IMR-90 (cell line): ENCODE data around the gene NMB. TPM values are rescaled to one million over a fixed set of nuclear protein-coding genes. Genes with fewer than 3 reads are reported as not detected.

Source experiments
- ATAC-seq: fragments of 200-7000 bp; cut with Tn5 transposase; 2 replicates; pipeline ENCODE4 v1.9.1; 2020; ENCODE audit warnings: low read depth, mild to moderate bottlenecking, moderate library complexity
- BruUV-seq: library from RNA; stranded (reverse); fragments of 400-500 nt; replicated peaks from 2 replicates; lab custom pipeline; 2021; lab: Mats Ljungman, UMichigan
- CTCF ChIA-PET: fragments of 300-600 bp; formaldehyde crosslinking; extraction: SDS; loops from one replicate; lab custom pipeline; 2021; ENCODE audit warnings: antibody characterized with exemption; lab: Yijun Ruan, JAX
- POLR2A ChIA-PET: fragments of 300-600 bp; sonication (Branson Sonifier 250); formaldehyde crosslinking; loops from one replicate; lab custom pipeline; 2022; ENCODE audit warnings: antibody characterized with exemption; ENCODE audit not compliant: unreplicated experiment; lab: Charles Lee
- DNase-seq: peaks from one replicate; pipeline ENCODE4 v3.0.0; 2013
- H2AFZ ChIP-seq: replicated peaks from 2 replicates; pipeline ENCODE3; 2013; ENCODE audit warnings: low read length, mild to moderate bottlenecking; ENCODE audit not compliant: poor library complexity
- H2AK5ac ChIP-seq: 2 replicates; pipeline ENCODE4 v1.6.1; 2013; ENCODE audit warnings: low read depth, low read length, inconsistent platforms
- H2AK9ac ChIP-seq: replicated peaks from 2 replicates; pipeline ENCODE3; 2013; ENCODE audit warnings: mild to moderate bottlenecking, low read depth, low read length, moderate library complexity; ENCODE audit not compliant: poor library complexity
- H2BK120ac ChIP-seq: 2 replicates; pipeline ENCODE4 v1.6.1; 2013; ENCODE audit warnings: low read depth, low read length, inconsistent platforms
- H2BK15ac ChIP-seq: 3 replicates; pipeline ENCODE4 v1.6.1; 2013; ENCODE audit warnings: low read depth, low read length, inconsistent platforms
- H2BK20ac ChIP-seq: 2 replicates; pipeline ENCODE4 v1.6.1; 2013; ENCODE audit warnings: low read depth, mild to moderate bottlenecking, inconsistent platforms, low read length, moderate library complexity
- H2BK5ac ChIP-seq: 2 replicates; pipeline ENCODE4 v1.6.1; 2013; ENCODE audit warnings: mild to moderate bottlenecking, low read depth, low read length, inconsistent platforms; ENCODE audit not compliant: poor library complexity, severe bottlenecking
- H3K14ac ChIP-seq: replicated peaks from 2 replicates; pipeline ENCODE4 v1.6.1; 2013; ENCODE audit warnings: low read depth, low read length, inconsistent platforms
- H3K18ac ChIP-seq: 2 replicates; pipeline ENCODE4 v1.6.1; 2013; ENCODE audit warnings: low read depth, low read length, control low read depth
- H3K23ac ChIP-seq: 2 replicates; pipeline ENCODE4 v1.6.1; 2013; ENCODE audit warnings: low read depth, low read length, inconsistent platforms
- H3K27ac ChIP-seq: 2 replicates; pipeline ENCODE4 v1.5.1; 2013; ENCODE audit warnings: mild to moderate bottlenecking, control low read depth, low read length; ENCODE audit not compliant: insufficient read depth
- H3K27me3 ChIP-seq: 2 replicates; pipeline ENCODE4 v1.6.1; 2013; ENCODE audit warnings: low read length; ENCODE audit not compliant: control insufficient read depth, insufficient read depth
- H3K36me3 ChIP-seq: 2 replicates; pipeline ENCODE4 v1.6.1; 2013; ENCODE audit warnings: low read length, mixed read lengths; ENCODE audit not compliant: control insufficient read depth, insufficient read depth
- H3K4ac ChIP-seq: 2 replicates; pipeline ENCODE4 v1.6.1; 2013; ENCODE audit warnings: low read depth, low read length, inconsistent platforms
- H3K4me1 ChIP-seq: 2 replicates; pipeline ENCODE4 v1.6.1; 2013; ENCODE audit warnings: low read length, mixed read lengths; ENCODE audit not compliant: control insufficient read depth, insufficient read depth
- H3K4me2 ChIP-seq: 2 replicates; pipeline ENCODE4 v1.6.1; 2013; ENCODE audit warnings: low read depth, mild to moderate bottlenecking, control low read depth, low read length, moderate library complexity
- H3K4me3 ChIP-seq: 2 replicates; pipeline ENCODE4 v1.5.1; 2013; ENCODE audit warnings: low read depth, mild to moderate bottlenecking, control low read depth, low read length, moderate library complexity; ENCODE audit not compliant: insufficient read depth
- H3K56ac ChIP-seq: 2 replicates; pipeline ENCODE4 v1.6.1; 2013; ENCODE audit warnings: low read length, inconsistent platforms; ENCODE audit not compliant: insufficient read depth; ENCODE audit errors: extremely low read depth
- H3K79me1 ChIP-seq, 2 experiments: 2 replicates each; pipeline ENCODE4 v1.6.1; 2013; ENCODE audit warnings: low read length in 2 of 2, inconsistent platforms in 1 of 2, low read depth in 1 of 2
- H3K9ac ChIP-seq: 2 replicates; pipeline ENCODE4 v1.6.1; 2013; ENCODE audit warnings: low read depth, low read length, control low read depth
- H3K9me1 ChIP-seq: 2 replicates; pipeline ENCODE4 v1.6.1; 2013; ENCODE audit warnings: low read length, inconsistent platforms; ENCODE audit not compliant: insufficient read depth
- H3K9me3 ChIP-seq: 2 replicates; pipeline ENCODE4 v1.6.1; 2013; ENCODE audit warnings: low read length; ENCODE audit not compliant: control insufficient read depth, insufficient read depth
- H4K20me1 ChIP-seq: 2 replicates; pipeline ENCODE4 v1.6.1; 2013; ENCODE audit warnings: low read length, inconsistent platforms; ENCODE audit not compliant: insufficient read depth
- H4K5ac ChIP-seq: 2 replicates; pipeline ENCODE4 v1.6.1; 2013; ENCODE audit warnings: mild to moderate bottlenecking, low read depth, low read length, control low read depth
- H4K8ac ChIP-seq, 2 experiments: 2 replicates each; pipeline ENCODE4 v1.6.1; 2013; ENCODE audit warnings: low read depth in 2 of 2, low read length in 2 of 2, control low read depth in 1 of 2, inconsistent platforms in 1 of 2
- H4K91ac ChIP-seq: 2 replicates; pipeline ENCODE4 v1.6.1; 2013; ENCODE audit warnings: low read depth, low read length, inconsistent platforms; ENCODE audit not compliant: insufficient read depth
- BHLHE40 ChIP-seq: fragments of 150-350 bp; IDR thresholded peaks from 2 replicates; pipeline ENCODE4 v1.6.1; 2016; ENCODE audit warnings: mild to moderate bottlenecking, low read depth, low read length
- CEBPB ChIP-seq: IDR thresholded peaks from 2 replicates; pipeline ENCODE4 v1.6.1; 2012; ENCODE audit warnings: low read depth, low read length, improper control_type of control experiment
- CHD1 ChIP-seq: IDR thresholded peaks from 2 replicates; pipeline ENCODE4 v1.6.1; 2012; ENCODE audit warnings: low read depth, low read length, improper control_type of control experiment
- CTCF ChIP-seq: conservative IDR thresholded peaks from 2 replicates; pipeline ENCODE4 v1.5.1; 2012; ENCODE audit warnings: mild to moderate bottlenecking, low read depth, low read length, improper control_type of control experiment
- ELK1 ChIP-seq: fragments of 150-350 bp; IDR thresholded peaks from 2 replicates; pipeline ENCODE4 v1.6.1; 2016; ENCODE audit warnings: low read depth, mild to moderate bottlenecking, low read length, moderate library complexity, borderline replicate concordance
- FOS ChIP-seq: fragments of 150-350 bp; IDR thresholded peaks from 2 replicates; pipeline ENCODE4 v1.6.1; 2016; ENCODE audit warnings: low read depth, low read length
- MAFK ChIP-seq: IDR thresholded peaks from 2 replicates; pipeline ENCODE4 v1.6.1; 2012; ENCODE audit warnings: low read depth, low read length, improper control_type of control experiment
- MAZ ChIP-seq: IDR thresholded peaks from 2 replicates; pipeline ENCODE4 v1.6.1; 2012; ENCODE audit warnings: low read depth, mild to moderate bottlenecking, low read length, improper control_type of control experiment, moderate library complexity, borderline replicate concordance
- MXI1 ChIP-seq: IDR thresholded peaks from 2 replicates; pipeline ENCODE4 v1.6.1; 2012; ENCODE audit warnings: low read depth, mild to moderate bottlenecking, low read length, moderate library complexity, borderline replicate concordance
- NFE2L2 ChIP-seq: fragments of 150-350 bp; IDR thresholded peaks from 2 replicates; pipeline ENCODE4 v1.6.1; 2016; ENCODE audit warnings: low read depth, mild to moderate bottlenecking, low read length
- POLR2A ChIP-seq: IDR thresholded peaks from 2 replicates; pipeline ENCODE4 v1.6.1; 2012; ENCODE audit warnings: mild to moderate bottlenecking, low read depth, low read length
- RAD21 ChIP-seq: IDR thresholded peaks from 2 replicates; pipeline ENCODE4 v1.6.1; 2012; ENCODE audit warnings: low read length, improper control_type of control experiment
- RCOR1 ChIP-seq: IDR thresholded peaks from 2 replicates; pipeline ENCODE4 v1.6.1; 2012; ENCODE audit warnings: mild to moderate bottlenecking, low read length, improper control_type of control experiment; ENCODE audit not compliant: insufficient replicate concordance
- RFX5 ChIP-seq: IDR thresholded peaks from 2 replicates; pipeline ENCODE4 v1.8.0; 2012; ENCODE audit warnings: low read depth, mild to moderate bottlenecking, low read length, moderate library complexity
- SMC3 ChIP-seq: fragments of 150-350 bp; IDR thresholded peaks from 2 replicates; pipeline ENCODE4 v1.6.1; 2016; ENCODE audit warnings: low read depth, mild to moderate bottlenecking, antibody characterized with exemption, low read length, moderate library complexity
- USF2 ChIP-seq: fragments of 150-350 bp; IDR thresholded peaks from 2 replicates; pipeline ENCODE4 v1.6.1; 2017; ENCODE audit warnings: mild to moderate bottlenecking, antibody characterized with exemption, low read length, low read depth
- WGBS, 2 experiments: methylation state at CpG; one replicate each; pipeline versions ENCODE4 v1.1.5 to v1.1.7; 2013; ENCODE audit warnings: missing lambda C conversion rate in 2 of 2; ENCODE audit not compliant: insufficient read length in 1 of 2; ENCODE audit errors: extremely low coverage in 2 of 2; 5-methylcytosine and 5-hydroxymethylcytosine counted together
- dilution Hi-C: fragments of 300-500 bp; cut with HindIII; formaldehyde crosslinking; loops from one replicate; pipeline ENCODE4 v1.14.3; 2018; ENCODE audit warnings: low sequenced_read_pairs; ENCODE audit not compliant: unreplicated experiment
- in situ Hi-C: fragments of 300-500 bp; cut with MboI; formaldehyde crosslinking; loops from 3 replicates; pipeline ENCODE4 v1.14.3; 2019; ENCODE audit warnings: low sequenced_read_pairs, inconsistent platforms, mixed read lengths
- intact Hi-C: fragments of 100-400 bp; cut with micrococcal nuclease; formaldehyde crosslinking; loops from 2 replicates; pipeline ENCODE4 v1.10.0; 2022
- polyA plus RNA-seq, 3 experiments: library from polyadenylated mRNA; depleted of rRNA; stranded (reverse); fragments of >200 nt; gene quantifications; 2 replicates each; pipeline ENCODE4 v1.2.3, GENCODE V29; 2012; ENCODE audit warnings: low replicate concordance in 1 of 3
- total RNA-seq: library from RNA; depleted of rRNA; stranded (reverse); fragments of >200 nt; gene quantifications from 2 replicates; pipeline ENCODE4 v1.2.3, GENCODE V29; 2012

Gene NMB
- total and polyA plus RNA-seq, 2 of the 4 experiments (the other 2 are of a cell fraction), result 1.3 to 3.8 TPM

GRCh38 chr15:84645496-84645895, 12.5 kb downstream of the NMB start:
- Histone ChIP-seq H3K27ac (no peak overlapping the region), H2AK5ac (no peak overlapping the region), H2BK15ac (no peak overlapping the region), H3K4me1 (0 out of 2 replicates have a peak, but pooled peaks cover 2% of the 10 kb centered on the region), H4K20me1 (peaks cover 5% of the 10 kb centered on the region; the same call in 1 of the 2 replicates), H3K9me1 (peaks cover 6% of the 10 kb centered on the region; the same call in 1 of the 2 replicates), H4K91ac (no peak overlapping the region), H2BK20ac (no peak overlapping the region), H3K23ac (no peak overlapping the region), H3K9me3 (no peaks in the 10 kb centered on the region), H3K27me3 (no peaks in the 10 kb centered on the region), H3K4ac (no peak overlapping the region), H3K9ac (no peak overlapping the region), H3K14ac (no peak overlapping the region), H2AFZ (no peak overlapping the region), H2BK120ac (no peak overlapping the region), H3K79me1 (peaks cover 16 to 32% of the 10 kb centered on the region in 2 experiments), H3K4me2 (no peak overlapping the region), H4K5ac (no peak overlapping the region), H3K36me3 (peaks cover 68% of the 10 kb centered on the region), H2AK9ac (no peak overlapping the region), H3K56ac (no peak overlapping the region), H3K18ac (no peak overlapping the region), H4K8ac (no peak overlapping the region), H3K4me3 (no peak overlapping the region), H2BK5ac (no peak overlapping the region)
- BruUV-seq, result no TSS peak
- CTCF ChIA-PET, result no interaction called here
- DNase-seq (no peak), ATAC-seq (no peak)
- dilution Hi-C loops (no loop called here), in situ Hi-C loops (no loop called here), intact Hi-C loops (no loop called here)
- WGBS, 2 experiments, result 97% methylated on average over 6 of the region's 10 CpGs; no CpG with 5 or more reads in 1 of the 2 experiments
- POLR2A ChIA-PET, result no interaction called here
- no peak for TF ChIP-seq MAZ
- no peak for TF ChIP-seq CEBPB
- no peak for TF ChIP-seq CTCF
- no peak for TF ChIP-seq RCOR1
- no peak for TF ChIP-seq SMC3
- no peak for TF ChIP-seq BHLHE40
- TF ChIP-seq USF2, result no peak
- no peak for TF ChIP-seq RFX5
- TF ChIP-seq MXI1, result no peak
- TF ChIP-seq CHD1, result no peak
- no peak for TF ChIP-seq MAFK
- TF ChIP-seq RAD21, result no peak
- no peak for TF ChIP-seq ELK1
- no peak for TF ChIP-seq NFE2L2
- no peak for TF ChIP-seq FOS
- no peak for TF ChIP-seq POLR2A
